SU-DHL-6 (cell line): ENCODE data around the gene SLC9A2.

Source experiments
- EZH2phosphoT487 ChIP-seq: fragments of 200-600 bp; sonication (generic), shearing (Covaris generic); conservative IDR thresholded peaks from 2 replicates; pipeline ENCODE4 v1.6.1; 2018; ENCODE audit warnings: mild to moderate bottlenecking, antibody characterized with exemption, low read length, moderate library complexity, mixed read lengths
- TF ChIP-seq, protein P1 (sequence below): fragments of 200-600 bp; sonication (generic); IDR thresholded peaks from one replicate; pipeline ENCODE4 v1.5.1; 2017; ENCODE audit warnings: antibody characterized with exemption, mild to moderate bottlenecking, low read length, moderate library complexity; ENCODE audit not compliant: insufficient read depth, poor library complexity, severe bottlenecking

DNA sequence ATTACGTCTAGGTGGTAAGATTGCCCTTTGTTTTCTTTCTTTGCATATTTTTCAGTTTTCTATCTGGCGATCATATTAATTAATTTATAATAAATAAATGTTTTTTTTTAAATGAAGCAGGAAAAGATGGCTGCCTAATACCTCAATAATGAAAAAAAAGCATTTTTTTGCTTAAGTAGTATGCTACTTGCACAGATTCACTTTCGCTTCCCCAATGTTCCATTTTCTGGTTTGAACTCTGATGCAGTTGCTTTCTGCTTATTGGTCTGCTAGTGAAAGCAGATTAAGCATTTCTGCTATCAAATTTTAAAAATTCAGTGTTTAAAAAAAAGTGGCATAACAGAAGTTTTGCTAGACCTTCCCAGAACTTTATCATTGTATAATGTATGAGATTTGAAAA, 130.6 kb downstream of the SLC9A2 start:
- TF ChIP-seq, protein P1, sequence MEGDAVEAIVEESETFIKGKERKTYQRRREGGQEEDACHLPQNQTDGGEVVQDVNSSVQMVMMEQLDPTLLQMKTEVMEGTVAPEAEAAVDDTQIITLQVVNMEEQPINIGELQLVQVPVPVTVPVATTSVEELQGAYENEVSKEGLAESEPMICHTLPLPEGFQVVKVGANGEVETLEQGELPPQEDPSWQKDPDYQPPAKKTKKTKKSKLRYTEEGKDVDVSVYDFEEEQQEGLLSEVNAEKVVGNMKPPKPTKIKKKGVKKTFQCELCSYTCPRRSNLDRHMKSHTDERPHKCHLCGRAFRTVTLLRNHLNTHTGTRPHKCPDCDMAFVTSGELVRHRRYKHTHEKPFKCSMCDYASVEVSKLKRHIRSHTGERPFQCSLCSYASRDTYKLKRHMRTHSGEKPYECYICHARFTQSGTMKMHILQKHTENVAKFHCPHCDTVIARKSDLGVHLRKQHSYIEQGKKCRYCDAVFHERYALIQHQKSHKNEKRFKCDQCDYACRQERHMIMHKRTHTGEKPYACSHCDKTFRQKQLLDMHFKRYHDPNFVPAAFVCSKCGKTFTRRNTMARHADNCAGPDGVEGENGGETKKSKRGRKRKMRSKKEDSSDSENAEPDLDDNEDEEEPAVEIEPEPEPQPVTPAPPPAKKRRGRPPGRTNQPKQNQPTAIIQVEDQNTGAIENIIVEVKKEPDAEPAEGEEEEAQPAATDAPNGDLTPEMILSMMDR: no peak
- no peak for TF ChIP-seq EZH2phosphoT487
